ENCODE results near the gene SCGB1C1.
"Not testable (repeated sequence)": the region's sequence is repeated elsewhere in the genome, so short reads cannot be mapped to it uniquely, and the experiment has no call there.

Gene SCGB1C1

DNA sequence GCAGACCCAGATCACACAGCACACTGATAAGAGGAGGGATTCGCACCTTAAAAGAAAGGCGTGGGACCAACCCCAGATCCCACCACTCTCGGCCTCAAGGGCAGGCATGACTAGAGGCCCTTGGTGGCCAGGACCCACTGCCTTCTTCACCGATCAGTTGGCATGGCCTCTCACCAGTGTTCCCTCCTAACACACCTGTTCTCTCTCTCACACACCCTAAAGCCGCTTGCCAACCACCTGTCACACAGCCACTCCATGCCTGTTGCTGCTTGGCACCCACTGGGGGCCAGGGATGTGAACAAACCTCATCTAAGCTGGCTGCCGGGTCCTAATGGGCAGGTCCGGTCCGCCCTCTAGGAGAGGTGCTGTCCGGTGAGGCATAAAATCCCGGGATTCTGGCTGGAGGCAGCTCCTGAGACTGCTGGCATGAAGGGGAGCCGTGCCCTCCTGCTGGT is at the start of gene SCGB1C1:
SCGB1C1 (plus strand) TSS at position 405 of the 455 bp plus-strand sequence; CDS start at position 427, 22 bp downstream.
- in situ Hi-C loops (cut with HindIII; ENCODE audit: low sequenced_read_pairs) = not testable (repeated sequence)

DNA sequence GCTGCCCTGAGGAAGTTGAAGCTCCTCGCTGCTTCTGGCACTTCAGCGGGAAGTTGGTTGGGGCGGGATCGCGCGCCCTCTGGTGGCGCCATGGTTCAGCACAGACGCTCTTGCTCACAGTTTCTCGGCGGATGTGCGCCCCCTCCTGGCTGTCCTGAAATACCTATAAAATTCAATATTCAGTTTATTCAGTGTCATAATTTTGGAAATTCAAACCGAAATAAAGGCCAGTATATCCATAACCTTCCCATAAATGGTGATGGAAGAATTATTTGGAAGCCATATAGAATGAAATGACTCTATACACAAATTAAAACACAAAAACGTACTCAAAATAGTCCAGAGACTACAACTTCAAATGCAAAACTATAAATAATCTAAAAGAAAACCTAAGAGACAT is 12.6 kb upstream of the SCGB1C1 start:
- in situ Hi-C loops (cut with HindIII; ENCODE audit: low sequenced_read_pairs) = not testable (repeated sequence)

GRCh38 chr11:189200-189783 is 3.6 kb upstream of the SCGB1C1 start:
- in situ Hi-C loops (cut with HindIII; ENCODE audit: low sequenced_read_pairs) = not testable (repeated sequence)

- in situ Hi-C loops (cut with HindIII; ENCODE audit: low sequenced_read_pairs) = not testable (repeated sequence)
These were observed 3.0 kb upstream of the SCGB1C1 start for GRCh38 chr11:189843-190311.

GRCh38 chr11:190546-190945 is 2.3 kb upstream of the SCGB1C1 start:
- in situ Hi-C loops (cut with HindIII; ENCODE audit: low sequenced_read_pairs) = not testable (repeated sequence)

DNA sequence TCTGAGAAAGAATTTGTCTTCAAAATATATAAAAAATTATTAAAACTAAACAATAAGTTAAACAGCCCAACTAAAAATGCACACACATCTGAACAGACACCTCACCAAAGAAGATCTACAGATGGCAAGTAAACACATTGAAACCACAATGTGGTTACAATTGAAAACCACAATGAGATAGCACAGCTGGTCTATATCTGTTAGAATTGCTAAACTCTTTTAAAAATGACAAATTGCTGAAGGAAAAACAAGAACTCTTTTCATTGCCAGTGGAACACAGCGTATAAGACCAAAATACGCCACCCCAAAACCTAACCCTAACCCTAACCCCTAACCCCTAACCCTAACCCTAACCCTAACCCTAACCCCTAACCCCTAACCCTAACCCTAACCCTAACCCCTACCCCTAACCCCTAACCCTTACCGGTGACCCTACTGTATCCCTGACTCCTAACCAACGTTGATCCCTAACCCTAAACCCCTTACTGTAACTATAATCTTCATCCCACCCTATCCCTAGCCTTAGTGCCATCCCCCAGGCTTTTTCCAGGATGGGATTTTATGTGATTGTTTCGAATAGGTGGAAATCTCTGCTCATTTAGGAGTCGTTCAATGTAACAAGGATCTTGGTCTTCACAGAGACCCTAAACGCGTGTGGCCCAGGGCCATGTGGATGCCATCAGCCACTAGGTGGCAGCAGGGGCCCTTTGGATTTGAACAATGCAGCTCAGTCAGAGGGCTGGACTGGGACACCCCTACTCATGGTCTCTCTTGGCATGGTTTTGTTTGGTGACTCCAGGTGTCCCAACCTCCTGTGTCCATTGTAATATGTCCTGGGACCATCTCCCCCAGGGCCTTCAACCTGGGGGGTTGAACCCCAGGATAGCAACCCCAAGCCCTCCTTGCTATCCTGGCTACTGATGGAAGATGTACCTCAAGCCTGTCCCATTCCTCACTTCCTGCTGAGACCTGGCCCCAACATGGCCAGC is 1.1 kb upstream of the SCGB1C1 start:
- in situ Hi-C loops (cut with HindIII; ENCODE audit: low sequenced_read_pairs) = not testable (repeated sequence)

- in situ Hi-C loops (cut with HindIII; ENCODE audit: low sequenced_read_pairs) = not testable (repeated sequence)
These were observed 603 bp downstream of the SCGB1C1 start for GRCh38 chr11:193481-193880.

DNA sequence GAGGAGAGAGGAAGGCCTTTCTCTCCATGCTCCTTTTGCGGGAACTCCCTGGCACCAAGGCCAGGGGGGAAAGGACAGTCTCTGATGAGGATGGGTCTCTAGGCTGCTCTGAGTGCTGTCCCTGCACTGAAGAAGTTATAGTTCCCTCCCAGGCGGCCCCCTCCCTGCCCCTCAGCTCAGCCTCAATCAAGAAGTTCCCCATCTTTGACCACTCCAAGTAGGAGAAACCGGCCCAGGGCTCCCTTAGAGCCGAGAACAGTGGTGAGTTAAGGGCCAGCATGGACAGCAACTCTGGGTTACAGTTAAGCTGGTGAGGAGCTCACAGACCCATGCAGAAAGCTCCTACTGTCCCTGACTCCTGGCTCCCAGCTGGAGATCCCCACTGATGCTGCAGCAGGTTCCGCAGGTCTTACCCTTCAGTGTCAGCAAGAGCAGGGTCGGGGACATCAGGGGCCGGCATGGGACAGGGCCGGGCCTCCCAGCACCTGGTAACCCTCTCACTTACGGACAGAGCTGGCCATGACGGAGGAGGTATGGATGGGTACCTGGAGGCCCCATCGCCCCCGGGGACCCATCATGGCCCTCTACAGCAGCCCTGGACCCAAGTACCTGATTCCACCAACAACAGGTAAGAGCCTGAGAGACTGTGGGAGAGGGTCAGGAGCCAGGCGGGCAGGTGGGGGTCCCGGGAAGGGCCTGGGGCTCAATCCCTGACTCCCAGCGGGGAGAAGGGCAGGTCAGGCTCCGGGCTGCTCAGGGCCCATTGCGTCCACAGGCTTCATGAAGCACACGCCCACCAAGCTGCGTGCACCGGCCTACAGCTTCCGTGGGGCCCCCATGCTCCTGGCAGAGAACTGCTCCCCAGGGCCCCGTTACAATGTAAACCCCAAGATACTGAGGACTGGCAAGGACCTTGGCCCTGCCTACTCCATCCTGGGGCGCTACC is 4.2 kb downstream of the SCGB1C1 start:
- in situ Hi-C loops (cut with HindIII; ENCODE audit: low sequenced_read_pairs) = no loop called here

DNA sequence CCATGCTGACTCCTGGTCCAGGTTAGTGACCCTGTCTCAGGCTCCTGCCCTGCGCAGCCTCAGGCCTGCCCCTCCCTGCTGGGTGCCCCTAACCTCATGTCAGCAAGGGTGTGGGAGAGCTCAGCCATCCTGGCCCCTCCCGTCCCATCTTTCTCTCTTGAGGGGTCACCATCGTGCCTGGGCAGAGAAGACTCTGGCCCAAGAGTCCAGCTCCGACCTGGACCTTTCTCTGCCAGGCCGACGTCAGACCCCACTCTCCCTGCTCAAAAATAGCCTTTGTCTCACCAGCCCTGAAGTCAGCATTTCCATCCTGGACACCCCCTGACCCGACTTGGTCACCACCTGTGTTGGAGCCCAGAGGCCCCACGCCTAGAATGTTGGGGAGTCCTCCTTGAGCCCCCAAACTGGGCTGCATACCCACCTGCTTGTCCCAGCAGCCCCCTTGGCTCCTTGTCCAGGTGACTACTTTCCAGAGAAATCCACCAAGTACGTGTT is 4.9 kb downstream of the SCGB1C1 start:
- in situ Hi-C loops (cut with HindIII; ENCODE audit: low sequenced_read_pairs) = no loop called here

GRCh38 chr11:198236-198806 is 5.4 kb downstream of the SCGB1C1 start:
- in situ Hi-C loops (cut with HindIII; ENCODE audit: low sequenced_read_pairs) = no loop called here

DNA sequence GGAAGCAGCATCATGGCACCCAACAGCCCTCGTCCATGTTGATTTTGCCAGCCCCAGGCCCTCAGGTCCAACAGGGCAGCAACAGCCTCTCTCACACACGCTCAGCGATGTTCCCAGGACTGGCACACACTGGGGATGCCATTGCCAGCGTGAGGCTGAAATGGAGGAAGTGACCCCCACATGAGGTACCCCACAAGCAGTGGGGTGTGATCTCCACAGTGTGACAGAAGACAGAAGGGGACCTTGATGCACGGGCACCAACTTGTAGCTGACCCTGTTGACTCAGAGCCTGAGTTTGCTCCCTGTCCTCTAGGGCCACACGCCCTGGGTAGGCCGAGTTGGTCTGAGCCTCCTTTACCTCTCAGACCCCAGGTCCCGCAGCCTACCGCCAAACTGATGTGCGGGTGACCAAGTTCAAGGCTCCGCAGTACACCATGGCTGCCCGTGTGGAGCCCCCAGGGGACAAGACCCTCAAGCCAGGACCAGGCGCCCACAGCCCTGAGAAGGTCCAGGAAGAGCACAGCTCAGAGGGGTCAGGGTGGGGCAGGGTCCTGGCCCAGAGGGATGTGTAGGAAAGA is 6.2 kb downstream of the SCGB1C1 start:
- in situ Hi-C loops (cut with HindIII; ENCODE audit: low sequenced_read_pairs) = no loop called here

- in situ Hi-C loops (cut with HindIII; ENCODE audit: low sequenced_read_pairs) = no loop called here
These were observed 6.9 kb downstream of the SCGB1C1 start for GRCh38 chr11:199782-200181.

- in situ Hi-C loops (cut with HindIII; ENCODE audit: low sequenced_read_pairs) = no loop called here
These were observed 7.5 kb downstream of the SCGB1C1 start for GRCh38 chr11:200224-201003.

DNA sequence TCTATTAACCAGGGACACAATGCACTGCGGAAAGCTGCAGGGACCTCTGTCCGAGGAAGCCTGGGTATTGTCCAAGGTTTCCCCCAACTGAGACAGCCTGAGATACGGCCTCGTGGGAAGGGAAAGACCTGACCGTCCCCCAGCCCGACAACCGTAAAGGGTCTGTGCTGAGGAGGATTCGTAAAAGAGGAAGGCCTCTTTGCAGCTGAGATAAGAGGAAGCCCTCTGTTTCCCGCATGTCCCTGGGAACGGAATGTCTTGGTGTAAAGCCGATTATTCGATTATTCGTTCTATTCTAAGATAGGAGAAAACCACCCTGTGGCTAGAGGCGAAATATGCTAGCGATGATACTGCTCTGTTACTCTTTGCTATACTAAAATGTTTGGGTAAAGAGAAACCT is 9.1 kb downstream of the SCGB1C1 start:
- in situ Hi-C loops (cut with HindIII; ENCODE audit: low sequenced_read_pairs) = no loop called here

GRCh38 chr11:202490-202889 is 9.6 kb downstream of the SCGB1C1 start:
- in situ Hi-C loops (cut with HindIII; ENCODE audit: low sequenced_read_pairs) = no loop called here

DNA sequence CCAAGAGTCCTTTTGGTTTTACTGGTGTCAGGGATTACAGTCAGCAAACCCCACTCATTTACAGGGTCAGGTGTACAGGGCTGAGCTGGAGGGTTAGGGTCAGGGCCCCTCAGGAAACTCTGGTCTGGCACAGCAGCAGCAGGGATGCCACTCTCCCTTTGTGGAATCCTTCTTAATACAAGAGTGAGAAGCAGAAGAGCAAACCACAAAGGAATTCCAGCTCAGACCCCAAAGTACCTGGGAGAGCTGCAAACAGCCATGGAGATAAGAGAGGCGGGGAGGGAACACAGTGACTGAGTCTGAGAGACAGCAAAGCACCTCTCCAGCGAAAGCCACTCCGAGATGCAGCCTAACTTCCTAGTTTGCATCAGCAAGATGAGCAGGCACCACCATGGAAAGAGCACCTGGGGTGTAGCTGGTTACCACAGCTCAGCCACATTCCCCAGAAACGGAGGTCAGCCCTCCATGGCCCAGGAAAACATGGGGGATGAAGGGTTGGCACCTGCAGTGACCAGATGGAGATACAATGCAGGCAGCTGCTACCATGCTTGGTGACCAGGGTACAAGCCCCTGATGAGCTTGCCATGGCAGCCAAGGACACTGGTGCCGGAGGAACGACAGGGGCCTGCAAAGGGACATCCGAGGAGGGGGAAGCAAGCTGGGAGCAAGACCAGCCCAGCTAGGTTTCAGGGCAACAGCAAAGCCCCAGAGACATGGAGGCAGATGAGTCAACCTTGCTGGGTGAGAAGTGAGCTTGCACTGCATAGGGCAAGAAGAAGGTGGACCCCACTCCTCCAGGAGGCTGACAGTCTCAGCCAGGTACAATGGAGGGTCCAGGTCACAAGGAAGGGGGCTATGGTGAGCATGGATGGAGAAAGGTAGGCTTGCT is 10.4 kb downstream of the SCGB1C1 start:
- in situ Hi-C loops (cut with HindIII; ENCODE audit: low sequenced_read_pairs) = no loop called here

- in situ Hi-C loops (cut with HindIII; ENCODE audit: low sequenced_read_pairs) = no loop called here
These were observed 11.2 kb downstream of the SCGB1C1 start for GRCh38 chr11:203945-204586.

All from DLD1 (cell line).